ENCODE data around the gene ITGA8.

The ITGA8 gene

DNA sequence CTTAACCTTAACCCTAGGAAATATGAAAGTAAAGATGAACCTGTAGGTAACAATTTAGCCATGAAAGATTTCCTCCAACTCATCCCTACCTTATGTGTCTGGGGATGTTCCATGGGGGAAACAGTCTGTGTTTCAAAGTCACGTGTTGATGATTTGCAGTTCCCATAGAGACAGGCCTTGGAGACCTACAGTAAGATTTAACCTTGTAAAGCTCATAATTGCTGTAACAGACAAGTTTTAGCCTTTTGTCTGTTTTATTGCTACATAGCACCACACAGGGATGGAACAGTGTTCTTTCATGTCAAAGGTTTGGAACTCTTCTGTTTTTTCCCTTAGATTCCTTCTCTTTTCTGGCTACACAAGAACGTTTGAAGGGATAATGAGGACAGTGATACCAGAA is 35.2 kb upstream of the ITGA8 start:
- TF ChIP-seq, protein P1, sequence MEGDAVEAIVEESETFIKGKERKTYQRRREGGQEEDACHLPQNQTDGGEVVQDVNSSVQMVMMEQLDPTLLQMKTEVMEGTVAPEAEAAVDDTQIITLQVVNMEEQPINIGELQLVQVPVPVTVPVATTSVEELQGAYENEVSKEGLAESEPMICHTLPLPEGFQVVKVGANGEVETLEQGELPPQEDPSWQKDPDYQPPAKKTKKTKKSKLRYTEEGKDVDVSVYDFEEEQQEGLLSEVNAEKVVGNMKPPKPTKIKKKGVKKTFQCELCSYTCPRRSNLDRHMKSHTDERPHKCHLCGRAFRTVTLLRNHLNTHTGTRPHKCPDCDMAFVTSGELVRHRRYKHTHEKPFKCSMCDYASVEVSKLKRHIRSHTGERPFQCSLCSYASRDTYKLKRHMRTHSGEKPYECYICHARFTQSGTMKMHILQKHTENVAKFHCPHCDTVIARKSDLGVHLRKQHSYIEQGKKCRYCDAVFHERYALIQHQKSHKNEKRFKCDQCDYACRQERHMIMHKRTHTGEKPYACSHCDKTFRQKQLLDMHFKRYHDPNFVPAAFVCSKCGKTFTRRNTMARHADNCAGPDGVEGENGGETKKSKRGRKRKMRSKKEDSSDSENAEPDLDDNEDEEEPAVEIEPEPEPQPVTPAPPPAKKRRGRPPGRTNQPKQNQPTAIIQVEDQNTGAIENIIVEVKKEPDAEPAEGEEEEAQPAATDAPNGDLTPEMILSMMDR (IDR thresholded peaks at IDR 0.05; ENCODE audit: low read depth, low read length), result no peak

DNA sequence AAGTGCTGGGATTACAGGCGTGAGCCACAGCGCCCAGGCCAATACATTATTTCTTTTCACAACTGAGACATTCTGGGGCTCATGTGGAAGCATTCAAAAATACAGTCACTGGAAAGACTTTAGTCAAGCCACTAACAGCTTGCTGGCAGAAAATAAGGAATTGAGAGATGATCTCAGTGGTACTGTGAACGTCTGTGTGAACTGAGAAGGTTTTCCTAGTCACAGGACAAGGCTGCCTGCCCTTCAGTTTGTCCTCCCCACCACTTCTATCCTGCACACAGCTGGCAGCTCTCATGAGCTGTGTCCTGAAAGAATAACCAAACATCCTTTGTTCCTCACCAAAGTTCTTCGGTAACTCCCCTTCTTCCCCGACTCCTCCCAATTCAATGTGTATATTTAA is 31.3 kb upstream of the ITGA8 start:
- no peak for DNase-seq (ENCODE audit: extremely low read depth, low read depth)

More for the DNA sequence above, 35.2 kb upstream of the ITGA8 start:
- no peak for DNase-seq (ENCODE audit: extremely low read depth, low read depth)

DNA sequence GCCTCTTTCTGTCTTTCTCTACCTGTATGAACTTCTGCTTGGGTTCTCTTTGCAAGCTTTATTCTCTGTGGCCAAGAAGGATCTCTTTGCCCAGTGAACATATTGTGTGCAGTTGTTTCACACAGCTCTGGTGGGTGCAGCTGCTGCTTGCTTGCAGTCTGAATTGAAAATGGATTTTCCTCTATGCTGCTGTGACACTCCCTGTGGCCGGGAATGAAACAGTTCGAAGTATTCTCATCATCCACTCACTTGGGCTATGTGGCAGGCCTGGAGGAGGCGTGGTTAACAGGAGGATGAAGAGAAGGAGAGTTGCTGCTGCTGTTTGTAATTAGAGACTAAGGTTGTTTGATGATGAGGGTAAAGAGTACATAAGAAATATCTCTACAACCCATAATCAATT is 28.4 kb upstream of the ITGA8 start:
- TF ChIP-seq, protein P1 (IDR thresholded peaks at IDR 0.05; ENCODE audit: low read depth, low read length), result no peak
- no peak for DNase-seq (ENCODE audit: extremely low read depth, low read depth)

More for the DNA sequence above, 31.3 kb upstream of the ITGA8 start:
- TF ChIP-seq, protein P1 (IDR thresholded peaks at IDR 0.05; ENCODE audit: low read depth, low read length), result no peak

DNA sequence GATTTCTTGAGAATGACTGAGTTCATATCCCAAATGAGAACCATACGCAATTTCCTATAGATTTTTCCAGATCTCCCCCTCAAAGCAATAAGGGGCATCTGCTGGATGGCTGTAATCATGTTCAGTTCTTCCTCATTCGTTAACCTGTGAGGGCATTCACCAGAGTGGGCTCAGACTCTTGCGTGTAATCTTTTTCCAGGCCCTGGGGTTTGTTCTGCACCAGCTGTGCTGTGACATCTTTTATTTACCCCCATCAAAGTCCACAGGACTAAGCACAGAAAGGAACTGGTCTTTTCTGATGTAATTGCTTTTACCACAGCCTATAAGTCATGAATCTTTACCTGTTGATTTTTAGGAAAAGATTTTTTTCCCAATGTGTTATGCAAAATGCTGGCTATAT is 27.9 kb upstream of the ITGA8 start:
- DNase-seq (ENCODE audit: extremely low read depth, low read depth), result no peak
- TF ChIP-seq, protein P1 (IDR thresholded peaks at IDR 0.05; ENCODE audit: low read depth, low read length), result no peak

DNA sequence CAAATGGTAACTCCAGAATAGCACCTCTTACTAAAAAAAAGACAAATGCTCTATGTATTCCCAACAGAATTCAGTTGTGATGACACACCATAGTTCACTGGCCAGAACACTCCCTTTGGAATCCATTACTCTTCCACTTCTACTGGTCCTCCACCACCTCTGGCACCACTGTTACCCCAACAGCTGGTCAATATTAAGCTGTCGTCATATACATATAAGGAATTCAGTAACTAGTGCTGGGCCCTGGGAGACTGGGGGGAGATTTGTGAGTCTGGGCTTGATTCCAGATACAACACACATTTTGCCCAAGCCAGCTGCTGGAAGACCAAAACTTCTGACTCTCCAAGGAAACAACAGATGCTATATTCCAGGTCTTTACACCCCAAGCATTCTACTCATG is 26.0 kb upstream of the ITGA8 start:
- peak; percentile 41 for DNase-seq (ENCODE audit: extremely low read depth, low read depth)
- TF ChIP-seq, protein P1 (IDR thresholded peaks at IDR 0.05; ENCODE audit: low read depth, low read length), result no peak

DNA sequence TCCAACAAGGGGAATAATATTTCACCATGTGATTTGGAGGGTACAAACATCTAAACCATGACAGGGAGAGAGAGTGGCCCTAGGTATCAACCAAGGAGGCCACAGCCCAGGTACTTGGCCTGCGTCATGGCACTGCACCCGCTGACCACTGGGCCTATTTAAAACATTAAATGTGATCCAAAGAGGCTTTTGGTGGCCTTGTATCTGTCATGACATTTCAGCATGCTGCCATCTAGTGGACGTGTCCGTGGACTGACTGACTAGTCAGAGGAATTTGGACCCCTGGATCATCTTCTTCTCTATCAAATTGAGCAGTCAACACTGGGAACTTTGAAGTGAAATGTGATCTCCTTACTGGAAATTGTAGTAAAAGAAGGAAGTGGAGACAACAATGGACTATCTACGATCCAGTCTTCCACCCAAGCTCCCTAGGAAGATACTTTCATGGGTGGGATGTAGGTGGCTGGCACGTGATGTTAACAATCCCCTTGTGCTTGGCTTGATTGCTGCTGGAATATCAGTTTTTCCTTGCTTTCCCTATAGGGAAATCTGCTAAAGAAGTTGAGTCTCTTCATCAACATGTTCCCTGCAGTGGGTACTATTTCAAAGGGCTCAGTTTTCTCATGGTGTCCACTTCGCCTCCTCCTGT is 24.6 kb upstream of the ITGA8 start:
- TF ChIP-seq, protein P1 (IDR thresholded peaks at IDR 0.05; ENCODE audit: low read depth, low read length), result peak; percentile 54
- no peak for DNase-seq (ENCODE audit: extremely low read depth, low read depth)

DNA sequence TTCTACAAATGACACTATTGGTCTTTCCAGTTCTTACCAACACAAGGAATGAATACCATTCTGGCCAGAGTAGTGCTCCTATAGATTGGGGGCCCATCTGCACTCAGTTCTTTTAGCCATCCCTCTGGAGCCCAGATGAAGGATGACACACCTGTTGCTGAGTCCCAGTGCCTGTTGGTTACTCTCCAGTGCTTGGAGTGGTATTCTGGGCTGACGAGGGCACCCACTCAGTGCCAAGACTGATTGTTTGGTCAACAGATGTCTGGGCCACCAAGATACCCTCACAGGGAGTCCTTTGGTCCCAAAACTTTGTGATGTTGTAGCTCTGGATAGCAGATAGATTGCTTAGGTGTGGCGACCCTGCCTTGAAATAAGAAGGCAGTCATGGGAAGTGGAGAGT is 23.7 kb upstream of the ITGA8 start:
- TF ChIP-seq, protein P1 (IDR thresholded peaks at IDR 0.05; ENCODE audit: low read depth, low read length), result no peak

More for the DNA sequence above, 23.7 kb upstream of the ITGA8 start:
- DNase-seq (ENCODE audit: extremely low read depth, low read depth), result no peak

All from AG09319 (cell line).